Peyer's patch (tissue), 4 donors: ENCODE results near the gene INPP5F.

Experiments
- CTCF ChIP-seq, 6 experiments: fragments of 450-650 bp in 4 of 6; fragments of 200-600 bp in 2 of 6; sonication (generic) in 1 of 6; IDR thresholded peaks; one replicate each; pipeline ENCODE4 v1.5.1; 2017 to 2019; ENCODE audit warnings: antibody characterized with exemption in 6 of 6, mild to moderate bottlenecking in 3 of 6, moderate library complexity in 1 of 6
- POLR2A ChIP-seq, 2 donors: fragments of 450-650 bp; IDR thresholded peaks; one replicate each; pipeline ENCODE4 v1.5.1; 2017; ENCODE audit warnings: antibody characterized with exemption in 2 of 2, mild to moderate bottlenecking in 2 of 2, moderate library complexity in 2 of 2

DNA sequence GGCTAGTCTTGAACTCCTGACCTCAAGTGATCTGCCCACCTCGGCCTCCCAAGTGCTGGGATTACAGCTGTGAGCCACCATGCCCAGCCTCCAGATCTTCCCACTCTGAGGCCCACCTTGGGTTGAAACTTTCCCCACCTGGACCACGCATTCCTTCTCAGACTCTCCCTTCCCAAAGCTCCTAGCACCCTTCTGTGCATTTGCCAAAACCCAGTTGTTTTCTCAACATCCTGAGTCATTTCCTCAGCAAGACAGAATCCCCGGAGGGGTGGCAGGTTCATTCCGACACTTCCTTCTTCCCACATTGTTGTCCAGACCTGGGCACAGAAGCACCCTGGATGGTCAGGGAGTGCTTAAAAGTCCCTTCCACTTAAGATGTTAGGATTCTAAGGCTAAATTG, 45.8 kb upstream of the INPP5F start:
- no peak for TF ChIP-seq POLR2A (IDR thresholded peaks at IDR 0.05)
- TF ChIP-seq CTCF (IDR thresholded peaks at IDR 0.05): no peak
